Common myeloid progenitor, CD34-positive (primary cell): Measurements from ENCODE around the gene PPM1M.

ENCODE experiments used
- CTCF ChIA-PET: fragments of 350-600 bp; sonication (Branson Sonifier 250); formaldehyde crosslinking; loops from one replicate; lab custom pipeline; 2021; ENCODE audit warnings: antibody characterized with exemption; lab: Charles Lee
- POLR2A ChIA-PET: fragments of 350-600 bp; sonication (Branson Sonifier 250); formaldehyde crosslinking; loops from one replicate; lab custom pipeline; 2021; ENCODE audit warnings: antibody characterized with exemption; lab: Charles Lee
- DNase-seq, 3 donors: peaks; one replicate each; pipeline versions ENCODE4 v3.0.0 to v3.0.0-alpha.2; 2013
- H3K27ac ChIP-seq, 2 experiments: 1 replicate in 1 of 2; 2 replicates in 1 of 2; pipeline ENCODE4 v1.7.0; 2013; ENCODE audit warnings: inconsistent platforms in 2 of 2, low read length in 2 of 2, mild to moderate bottlenecking in 2 of 2, low read depth in 1 of 2, moderate library complexity in 1 of 2; ENCODE audit not compliant: severe bottlenecking in 2 of 2, insufficient read depth in 1 of 2, poor library complexity in 1 of 2
- H3K27me3 ChIP-seq, 5 experiments: replicated peaks in 2 of 5; 1 replicate in 3 of 5; 2 replicates in 2 of 5; pipeline versions ENCODE4 v1.6.1 to v1.7.0; 2013; ENCODE audit warnings: low read length in 4 of 5, mild to moderate bottlenecking in 2 of 5, moderate library complexity in 2 of 5, inconsistent platforms in 1 of 5; ENCODE audit not compliant: insufficient read depth in 5 of 5, control insufficient read depth in 4 of 5
- H3K36me3 ChIP-seq, 4 experiments: 1 replicate in 2 of 4; 2 replicates in 2 of 4; pipeline versions ENCODE4 v1.6.1 to v1.7.0; 2013; ENCODE audit warnings: low read length in 3 of 4, control low read depth in 1 of 4, mild to moderate bottlenecking in 1 of 4; ENCODE audit not compliant: control insufficient read depth in 4 of 4, insufficient read depth in 4 of 4
- H3K4me1 ChIP-seq, 4 experiments: 1 replicate in 3 of 4; 2 replicates in 1 of 4; pipeline versions ENCODE4 v1.6.1 to v1.7.1; 2013; ENCODE audit warnings: low read length in 3 of 4, mild to moderate bottlenecking in 3 of 4, control low read depth in 1 of 4, inconsistent platforms in 1 of 4, moderate library complexity in 1 of 4; ENCODE audit not compliant: control insufficient read depth in 4 of 4, insufficient read depth in 4 of 4; ENCODE audit errors: control extremely low read depth in 1 of 4
- H3K4me3 ChIP-seq, 7 experiments: 1 replicate in 4 of 7; 2 replicates in 3 of 7; pipeline versions ENCODE4 v1.5.1 to v1.7.0; 2013; ENCODE audit warnings: mild to moderate bottlenecking in 7 of 7, low read length in 6 of 7, moderate library complexity in 6 of 7, inconsistent platforms in 2 of 7, low read depth in 2 of 7, control low read depth in 1 of 7; ENCODE audit not compliant: insufficient read depth in 4 of 7, control insufficient read depth in 1 of 7; ENCODE audit errors: extremely low read depth in 1 of 7
- H3K9me3 ChIP-seq, 5 experiments: 1 replicate in 4 of 5; 2 replicates in 1 of 5; pipeline versions ENCODE4 v1.6.1 to v1.7.1; 2013; ENCODE audit warnings: low read length in 4 of 5, mild to moderate bottlenecking in 2 of 5, inconsistent platforms in 1 of 5, low read depth in 1 of 5, moderate library complexity in 1 of 5; ENCODE audit not compliant: control insufficient read depth in 4 of 5, insufficient read depth in 2 of 5; ENCODE audit errors: control extremely low read depth in 1 of 5
- WGBS: methylation state at CpG from one replicate; pipeline ENCODE4 v1.1.5; 2013; ENCODE audit not compliant: insufficient coverage; 5-methylcytosine and 5-hydroxymethylcytosine counted together

PPM1M gene

DNA sequence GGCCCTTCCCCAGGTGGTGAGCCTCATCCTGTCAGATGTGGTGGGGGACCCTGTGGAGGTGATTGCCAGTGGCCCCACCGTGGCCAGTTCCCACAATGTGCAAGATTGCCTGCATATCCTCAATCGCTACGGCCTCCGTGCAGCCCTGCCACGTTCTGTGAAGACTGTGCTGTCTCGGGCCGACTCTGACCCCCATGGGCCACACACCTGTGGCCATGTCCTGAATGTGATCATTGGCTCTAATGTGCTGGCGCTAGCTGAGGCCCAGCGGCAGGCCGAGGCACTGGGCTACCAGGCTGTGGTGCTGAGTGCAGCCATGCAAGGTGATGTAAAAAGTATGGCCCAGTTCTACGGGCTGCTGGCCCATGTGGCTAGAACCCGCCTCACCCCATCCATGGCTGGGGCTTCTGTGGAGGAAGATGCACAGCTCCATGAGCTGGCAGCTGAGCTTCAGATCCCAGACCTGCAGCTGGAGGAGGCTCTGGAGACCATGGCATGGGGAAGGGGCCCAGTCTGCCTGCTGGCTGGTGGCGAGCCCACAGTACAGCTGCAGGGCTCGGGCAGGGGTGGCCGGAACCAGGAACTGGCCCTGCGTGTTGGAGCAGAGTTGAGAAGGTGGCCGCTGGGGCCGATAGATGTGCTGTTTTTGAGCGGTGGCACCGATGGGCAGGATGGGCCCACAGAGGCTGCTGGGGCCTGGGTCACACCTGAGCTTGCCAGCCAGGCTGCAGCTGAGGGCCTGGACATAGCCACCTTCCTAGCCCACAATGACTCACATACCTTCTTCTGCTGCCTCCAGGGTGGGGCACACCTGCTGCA, 46.9 kb downstream of the PPM1M start:
- ChIA-PET CTCF (interaction anchor here (0.6 to 21.1 kb wide), 14 partner anchors 8 to 154 kb away, joined by 3 to 471 read pairs (median 4); partner anchors contain the start of genes DNAH1 and TLR9), POLR2A (no interaction called here)
- Histone ChIP-seq H3K27ac (no peak overlapping the region), H3K27me3 (no peaks in the 10 kb centered on the region), H3K9me3 (no peaks in the 10 kb centered on the region), H3K4me1 (peaks cover 5 to 36% (median 22%) of the 10 kb centered on the region in 4 experiments), H3K36me3 (peaks cover 9 to 36% (median 25%) of the 10 kb centered on the region in 4 experiments), H3K4me3 (no peak overlapping the region)
- no peak for DNase-seq
- 99% methylated on average over 19 of the region's 20 CpGs for WGBS

GRCh38 chr3:52293491-52294319, 48.1 kb downstream of the PPM1M start:
- Histone ChIP-seq H3K4me3 (no peak overlapping the region), H3K4me1 (peaks cover 5 to 45% (median 30%) of the 10 kb centered on the region in 4 experiments), H3K36me3 (peaks cover 9 to 36% (median 25%) of the 10 kb centered on the region in 4 experiments), H3K27ac (no peak overlapping the region), H3K27me3 (no peaks in the 10 kb centered on the region), H3K9me3 (no peaks in the 10 kb centered on the region)
- 95% methylated on average over 11 of the region's 17 CpGs for WGBS
- DNase-seq: no peak
- CTCF ChIA-PET: interaction anchor here (8.4 to 21.1 kb wide), 2 partner anchors 40 to 71 kb away, joined by 65 to 471 read pairs; partner anchors contain the start of gene TLR9
- POLR2A ChIA-PET: no interaction called here

GRCh38 chr3:52294320-52295150, 49.0 kb downstream of the PPM1M start:
- Histone ChIP-seq H3K4me3 (no peak overlapping the region), H3K27me3 (no peaks in the 10 kb centered on the region), H3K36me3 (peaks cover 9 to 36% (median 25%) of the 10 kb centered on the region in 4 experiments), H3K4me1 (peaks cover 5 to 48% (median 36%) of the 10 kb centered on the region in 4 experiments), H3K27ac (no peak overlapping the region), H3K9me3 (no peaks in the 10 kb centered on the region)
- ChIA-PET CTCF (interaction anchor here (3.9 to 21.1 kb wide), 3 partner anchors 14 to 72 kb away, joined by 27 to 471 read pairs (median 65); partner anchors contain the start of genes TLR9 and WDR82), POLR2A (no interaction called here)
- no peak for DNase-seq
- 96% methylated on average over 9 of the region's 11 CpGs for WGBS

- Histone ChIP-seq H3K4me1 (peaks cover 5 to 54% (median 46%) of the 10 kb centered on the region in 4 experiments), H3K36me3 (peaks cover 8 to 35% (median 23%) of the 10 kb centered on the region in 4 experiments), H3K4me3 (no peak overlapping the region), H3K27ac (no peak overlapping the region), H3K27me3 (no peaks in the 10 kb centered on the region), H3K9me3 (no peaks in the 10 kb centered on the region)
- 93% methylated on average over 3 of the region's 5 CpGs for WGBS
- POLR2A ChIA-PET: no interaction called here
- no peak for DNase-seq
- CTCF ChIA-PET: interaction anchor here (0.6 to 21.1 kb wide), 7 partner anchors 7 to 78 kb away, joined by 3 to 471 read pairs (median 8); partner anchors contain the start of genes GLYCTK and WDR82
These were observed 50.2 kb downstream of the PPM1M start for GRCh38 chr3:52295671-52296208.

GRCh38 chr3:52297242-52298148, 51.9 kb downstream of the PPM1M start:
- H3K36me3 ChIP-seq: peaks cover 5 to 19% (median 12%) of the 10 kb centered on the region in 4 experiments
- H3K27me3 ChIP-seq: no peaks in the 10 kb centered on the region
- CTCF ChIA-PET: interaction anchor here (1.0 to 21.1 kb wide), 13 partner anchors 9 to 109 kb away, joined by 3 to 471 read pairs (median 5); partner anchors contain the start of genes DNAH1, GLYCTK and WDR82
- WGBS: 48% methylated on average over 11 of the region's 11 CpGs
- H3K9me3 ChIP-seq: no peaks in the 10 kb centered on the region
- peak overlapping the region in 1 of 2 experiments; percentile 19 for H3K27ac ChIP-seq
- H3K4me3 ChIP-seq: peak overlapping the region in 2 of 7 experiments; percentile 2 to 23
- H3K4me1 ChIP-seq: peaks cover 5 to 54% (median 46%) of the 10 kb centered on the region in 4 experiments
- DNase-seq: peak; percentile 25 to 89 (median 83)
- POLR2A ChIA-PET: interaction anchor here (0.9 kb wide), 1 partner anchor 66 kb away, joined by 3 read pairs; no protein-coding TSS in a partner anchor
